HEK293T (cell line): Measurements from ENCODE around the gene NR5A1.

Experiments used
- ARNT ChIP-seq: fragments of 450-650 bp; IDR thresholded peaks from 2 replicates; pipeline ENCODE4 v1.6.1; 2017; ENCODE audit warnings: mild to moderate bottlenecking
- BHLHE40 ChIP-seq: fragments of 450-650 bp; IDR thresholded peaks from 2 replicates; pipeline ENCODE4 v1.6.1; 2016; ENCODE audit warnings: mild to moderate bottlenecking, moderate library complexity, borderline replicate concordance
- ELF4 ChIP-seq: fragments of 450-650 bp; IDR thresholded peaks from 2 replicates; pipeline ENCODE4 v1.6.1; 2017; ENCODE audit warnings: antibody characterized with exemption
- FOXA1 ChIP-seq: fragments of 450-650 bp; IDR thresholded peaks from 2 replicates; pipeline ENCODE4 v1.6.1; 2016; ENCODE audit warnings: mild to moderate bottlenecking
- FOXK2 ChIP-seq: fragments of 450-650 bp; IDR thresholded peaks from 2 replicates; pipeline ENCODE4 v1.6.1; 2016; ENCODE audit warnings: mild to moderate bottlenecking
- FOXM1 ChIP-seq: fragments of 450-650 bp; IDR thresholded peaks from 2 replicates; pipeline ENCODE4 v1.6.1; 2017; ENCODE audit warnings: mild to moderate bottlenecking, borderline replicate concordance
- NFRKB ChIP-seq: fragments of 450-650 bp; IDR thresholded peaks from 2 replicates; pipeline ENCODE4 v1.6.1; 2016; ENCODE audit warnings: mild to moderate bottlenecking, moderate library complexity
- SP1 ChIP-seq: fragments of 450-650 bp; IDR thresholded peaks from 2 replicates; pipeline ENCODE4 v1.6.1; 2017
- SUZ12 ChIP-seq: fragments of 450-650 bp; IDR thresholded peaks from 2 replicates; pipeline ENCODE4 v1.6.1; 2016; ENCODE audit warnings: mild to moderate bottlenecking
- TARDBP ChIP-seq: fragments of 450-650 bp; IDR thresholded peaks from 2 replicates; pipeline ENCODE4 v1.6.1; 2016
- ZNF384 ChIP-seq: fragments of 450-650 bp; IDR thresholded peaks from 2 replicates; pipeline ENCODE4 v1.6.1; 2016
- TF ChIP-seq, protein P1 (sequence below): fragments of 450-650 bp; IDR thresholded peaks from 2 replicates; pipeline ENCODE4 v1.6.1; 2016

DNA sequence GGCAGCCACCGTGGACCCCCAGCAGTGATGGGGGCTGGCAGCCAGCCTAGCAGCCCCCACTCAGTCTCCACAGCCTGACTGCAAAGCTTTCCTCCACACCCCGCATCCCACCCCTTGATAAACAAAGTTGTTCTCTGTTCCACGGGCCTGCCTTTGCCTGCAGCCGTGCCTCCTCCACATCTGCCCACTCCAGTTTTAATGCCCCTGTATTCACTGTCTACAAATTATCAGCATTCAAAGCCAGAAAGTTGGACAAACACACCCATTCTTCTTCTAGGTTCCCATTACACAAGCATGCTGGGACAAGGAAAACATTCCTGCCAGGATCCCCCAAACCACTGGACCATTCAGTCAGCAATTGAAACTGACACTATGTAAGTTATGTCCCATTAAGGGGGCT lies 23.0 kb upstream of the NR5A1 start:
- no peak for TF ChIP-seq ARNT
- no peak for TF ChIP-seq BHLHE40
- TF ChIP-seq, protein P1, sequence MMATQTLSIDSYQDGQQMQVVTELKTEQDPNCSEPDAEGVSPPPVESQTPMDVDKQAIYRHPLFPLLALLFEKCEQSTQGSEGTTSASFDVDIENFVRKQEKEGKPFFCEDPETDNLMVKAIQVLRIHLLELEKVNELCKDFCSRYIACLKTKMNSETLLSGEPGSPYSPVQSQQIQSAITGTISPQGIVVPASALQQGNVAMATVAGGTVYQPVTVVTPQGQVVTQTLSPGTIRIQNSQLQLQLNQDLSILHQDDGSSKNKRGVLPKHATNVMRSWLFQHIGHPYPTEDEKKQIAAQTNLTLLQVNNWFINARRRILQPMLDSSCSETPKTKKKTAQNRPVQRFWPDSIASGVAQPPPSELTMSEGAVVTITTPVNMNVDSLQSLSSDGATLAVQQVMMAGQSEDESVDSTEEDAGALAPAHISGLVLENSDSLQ, result no peak
- TF ChIP-seq SP1, result no peak
- TF ChIP-seq ELF4, result no peak
- TF ChIP-seq NFRKB, result no peak
- TF ChIP-seq TARDBP, result no peak
- no peak for TF ChIP-seq FOXK2
- TF ChIP-seq FOXM1, result no peak
- TF ChIP-seq SUZ12, result no peak
- TF ChIP-seq ZNF384, result no peak
- no peak for TF ChIP-seq FOXA1
